HCT116 (cell line): ENCODE data around the gene ELOA. TPM values are rescaled to one million over a fixed set of nuclear protein-coding genes. Genes with fewer than 3 reads are reported as not detected.

Experiments
- ATAC-seq: fragments of 200-7000 bp; cut with Tn5 transposase; 2 replicates; pipeline ENCODE4 v1.9.1; 2020; ENCODE audit warnings: mild to moderate bottlenecking, moderate library complexity
- BruUV-seq: library from RNA; stranded (reverse); fragments of 400-500 nt; replicated peaks from 2 replicates; lab custom pipeline; 2021; lab: Mats Ljungman, UMichigan
- CTCF ChIA-PET: fragments of 300-600 bp; sonication (Branson Sonifier 250); formaldehyde crosslinking; loops from one replicate; lab custom pipeline; 2021; ENCODE audit warnings: antibody characterized with exemption; lab: Charles Lee
- POLR2A ChIA-PET: fragments of 300-600, 350-600 bp; sonication (Branson Sonifier 250); formaldehyde crosslinking; loops from one replicate; lab custom pipeline; 2021; ENCODE audit warnings: antibody characterized with exemption; lab: Charles Lee
- RAD21 ChIA-PET, 2 experiments: fragments of 300-600 bp; sonication (Branson Sonifier 250); formaldehyde crosslinking; loops; one replicate each; lab custom pipeline; 2023; ENCODE audit warnings: low total read pairs in 2 of 2; ENCODE audit not compliant: uncharacterized antibody in 2 of 2, unreplicated experiment in 2 of 2, low non-redundant PET in 1 of 2; lab: Charles Lee
- DNase-seq: peaks from one replicate; pipeline ENCODE4 v3.0.0-alpha.2; 2010; ENCODE audit warnings: low read depth, low spot score
- H2AFZ ChIP-seq: fragments of 200-600 bp; shearing (Covaris generic), sonication (generic); 2 replicates; pipeline ENCODE4 v1.6.1; 2017; ENCODE audit warnings: low read depth, mixed run types, mixed read lengths, antibody characterized with exemption, low read length; ENCODE audit not compliant: poor library complexity, severe bottlenecking
- H3K27ac ChIP-seq: 2 replicates; pipeline ENCODE4 v1.5.1; 2012; ENCODE audit warnings: low read depth, low read length
- H3K27me3 ChIP-seq: fragments of 200-600 bp; sonication (generic); 2 replicates; pipeline ENCODE4 v1.6.1; 2016; ENCODE audit warnings: mixed run types, low read length, mixed read lengths; ENCODE audit not compliant: insufficient read depth
- H3K36me3 ChIP-seq, 2 experiments: fragments of 200-500 bp in 1 of 2; fragments of 200-600 bp in 1 of 2; sonication (Bioruptor generic) in 1 of 2; sonication (generic) in 1 of 2; 2 replicates each; pipeline versions ENCODE4 v1.5.1 to v1.6.1; 2014 to 2016; ENCODE audit warnings: low read length in 2 of 2, inconsistent platforms in 1 of 2, mixed read lengths in 1 of 2, mixed run types in 1 of 2; ENCODE audit not compliant: insufficient read depth in 2 of 2, control insufficient read depth in 1 of 2
- H3K4me1 ChIP-seq, 2 experiments: fragments of 200-600 bp in 1 of 2; sonication (generic) in 1 of 2; 2 replicates each; pipeline versions ENCODE4 v1.5.1 to v1.6.1; 2012 to 2017; ENCODE audit warnings: low read length in 2 of 2, inconsistent platforms in 1 of 2, mild to moderate bottlenecking in 1 of 2, mixed read lengths in 1 of 2, mixed run types in 1 of 2, moderate library complexity in 1 of 2; ENCODE audit not compliant: insufficient read depth in 2 of 2, control insufficient read depth in 1 of 2
- H3K4me2 ChIP-seq: fragments of 200-600 bp; sonication (generic); 2 replicates; pipeline ENCODE4 v1.6.1; 2017; ENCODE audit warnings: mixed run types, low read length, mixed read lengths
- H3K4me3 ChIP-seq, 2 experiments: fragments of 200-600 bp in 1 of 2; sonication (generic) in 1 of 2; replicated peaks in 1 of 2; 2 replicates each; pipeline ENCODE4 v1.5.1; 2011 to 2016; ENCODE audit warnings: low read length in 2 of 2, control low read depth in 1 of 2, low read depth in 1 of 2, mild to moderate bottlenecking in 1 of 2, mixed read lengths in 1 of 2, mixed run types in 1 of 2
- H3K79me2 ChIP-seq: fragments of 200-600 bp; sonication (generic); 2 replicates; pipeline ENCODE4 v1.6.1; 2017; ENCODE audit warnings: mild to moderate bottlenecking, mixed run types, low read length, moderate library complexity, mixed read lengths; ENCODE audit not compliant: insufficient read depth
- H3K9ac ChIP-seq: fragments of 200-600 bp; sonication (generic); 2 replicates; pipeline ENCODE4 v1.6.1; 2016; ENCODE audit warnings: low read length, mixed read lengths
- H3K9me2 ChIP-seq: fragments of 200-600 bp; sonication (generic), shearing (Covaris generic); 2 replicates; pipeline ENCODE4 v1.6.1; 2017; ENCODE audit warnings: mixed run types, mild to moderate bottlenecking, moderate library complexity; ENCODE audit not compliant: insufficient read depth
- H3K9me3 ChIP-seq, 2 experiments: fragments of 200-500 bp in 1 of 2; fragments of 200-600 bp in 1 of 2; sonication (Bioruptor generic) in 1 of 2; sonication (generic) in 1 of 2; 2 replicates each; pipeline ENCODE4 v1.6.1; 2014 to 2017; ENCODE audit warnings: low read length in 2 of 2, mixed read lengths in 2 of 2, inconsistent platforms in 1 of 2, low read depth in 1 of 2, mild to moderate bottlenecking in 1 of 2, mixed run types in 1 of 2, moderate library complexity in 1 of 2; ENCODE audit not compliant: control insufficient read depth in 1 of 2, insufficient read depth in 1 of 2
- H4K20me1 ChIP-seq: fragments of 200-600 bp; sonication (generic), shearing (Covaris generic); 2 replicates; pipeline ENCODE4 v1.6.1; 2017; ENCODE audit warnings: mixed run types, mild to moderate bottlenecking, moderate library complexity; ENCODE audit not compliant: insufficient read depth
- CBX3 ChIP-seq: IDR thresholded peaks from 2 replicates; pipeline ENCODE4 v1.6.1; 2012; ENCODE audit warnings: low read depth
- CEBPB ChIP-seq: IDR thresholded peaks from 2 replicates; pipeline ENCODE4 v1.6.1; 2012; ENCODE audit warnings: low read depth
- EGR1 ChIP-seq: IDR thresholded peaks from 2 replicates; pipeline ENCODE4 v1.6.1; 2012; ENCODE audit warnings: low read depth
- ELF1 ChIP-seq: IDR thresholded peaks from 2 replicates; pipeline ENCODE4 v1.6.1; 2012; ENCODE audit warnings: low read depth, borderline replicate concordance
- EZH2 ChIP-seq: fragments of 200-600 bp; sonication (generic); IDR thresholded peaks from 2 replicates; pipeline ENCODE4 v1.6.1; 2017; ENCODE audit warnings: antibody characterized with exemption, mixed run types
- MAX ChIP-seq: IDR thresholded peaks from 2 replicates; pipeline ENCODE4 v1.6.1; 2012
- POLR2AphosphoS5 ChIP-seq: IDR thresholded peaks from 2 replicates; pipeline ENCODE4 v1.6.1; 2011; ENCODE audit warnings: mild to moderate bottlenecking, low read depth, low read length, moderate library complexity
- YY1 ChIP-seq: IDR thresholded peaks from 2 replicates; pipeline ENCODE4 v1.6.1; 2011; ENCODE audit warnings: low read length, low read depth, moderate library complexity, mild to moderate bottlenecking; ENCODE audit not compliant: insufficient replicate concordance; ENCODE audit errors: extremely low read depth
- ZBTB33 ChIP-seq: IDR thresholded peaks from 2 replicates; pipeline ENCODE4 v1.6.1; 2011; ENCODE audit warnings: mild to moderate bottlenecking, low read length, moderate library complexity; ENCODE audit not compliant: insufficient replicate concordance; ENCODE audit errors: extremely low read depth
- ZFX ChIP-seq: fragments of 450-650 bp; IDR thresholded peaks from 2 replicates; pipeline ENCODE4 v1.6.1; 2017
- intact Hi-C: fragments of 100-400 bp; cut with micrococcal nuclease; formaldehyde crosslinking; loops from 2 replicates; pipeline ENCODE4 v1.10.0; 2022
- total RNA-seq: library from RNA; stranded (reverse); gene quantifications from one replicate; pipeline ENCODE4 v1.2.1, GENCODE V29; 2021; ENCODE audit not compliant: unreplicated experiment

ELOA gene
- total RNA-seq, 1 experiment from 2014 or later = 39.3 TPM

GRCh38 chr1:23720256-23720995 lies 22.8 kb upstream of the ELOA start:
- intact Hi-C loops = no loop called here
- no peak overlapping the region for H3K4me3 ChIP-seq
- no peaks in the 10 kb centered on the region for H3K36me3 ChIP-seq
- TF ChIP-seq MAX = no peak
- no peak for TF ChIP-seq EZH2
- no peak for TF ChIP-seq YY1
- TF ChIP-seq CEBPB = no peak
- TF ChIP-seq ZBTB33 = no peak
- peaks cover 3% of the 10 kb centered on the region; the same call in 1 of the 2 replicates for H4K20me1 ChIP-seq
- no peak overlapping the region for H3K9ac ChIP-seq
- H3K9me2 ChIP-seq = no peaks in the 10 kb centered on the region
- no TSS peak for BruUV-seq
- no peak for ATAC-seq
- H3K27me3 ChIP-seq = no peaks in the 10 kb centered on the region
- ChIA-PET CTCF (interaction anchor here (0.7 kb wide), 1 partner anchor 63 kb away, joined by 3 read pairs; no protein-coding TSS in a partner anchor), RAD21 (no interaction called here), POLR2A (no interaction called here)
- no peak overlapping the region for H2AFZ ChIP-seq
- peaks cover 0 to 11% of the 10 kb centered on the region in 2 experiments; a peak in 2 of 4 replicates for H3K4me1 ChIP-seq
- H3K9me3 ChIP-seq = no peaks in the 10 kb centered on the region
- H3K4me2 ChIP-seq = no peak overlapping the region
- no peak overlapping the region for H3K27ac ChIP-seq
- peaks cover 30% of the 10 kb centered on the region; the same call in 1 of the 2 replicates for H3K79me2 ChIP-seq
- DNase-seq = no peak

GRCh38 chr1:23722652-23723051 lies 20.6 kb upstream of the ELOA start:
- no peak overlapping the region for H2AFZ ChIP-seq
- no peak for TF ChIP-seq ELF1
- no peak for TF ChIP-seq EGR1
- TF ChIP-seq ZFX = no peak
- no peak for TF ChIP-seq CBX3
- TF ChIP-seq POLR2AphosphoS5 = no peak
- H3K9ac ChIP-seq = no peak overlapping the region
- H3K4me2 ChIP-seq = no peak overlapping the region
- no peaks in the 10 kb centered on the region for H3K9me2 ChIP-seq
- no peaks in the 10 kb centered on the region for H3K27me3 ChIP-seq
- H3K27ac ChIP-seq = no peak overlapping the region
- no peaks in the 10 kb centered on the region for H3K9me3 ChIP-seq
- no peak for DNase-seq
- no peak overlapping the region for H3K4me3 ChIP-seq
- H3K36me3 ChIP-seq = no peaks in the 10 kb centered on the region
- ATAC-seq = no peak
- intact Hi-C loops = no loop called here
- peaks cover 6 to 19% of the 10 kb centered on the region in 2 experiments; a peak in 3 of 4 replicates for H3K4me1 ChIP-seq
- ChIA-PET POLR2A (no interaction called here), CTCF (interaction anchor here (1.0 kb wide), 1 partner anchor 201 kb away, joined by 3 read pairs; no protein-coding TSS in a partner anchor), RAD21 (no interaction called here)
- H3K79me2 ChIP-seq = peaks cover 36% of the 10 kb centered on the region
- peaks cover 3% of the 10 kb centered on the region; the same call in 1 of the 2 replicates for H4K20me1 ChIP-seq
- no TSS peak for BruUV-seq
